WERI-Rb-1 (cell line): ENCODE data around the gene CRY1.

Source experiments
- DNase-seq: peaks from one replicate; pipeline ENCODE4 v3.0.0-alpha.2; 2020
- H3K27ac ChIP-seq: fragments of 250-450 bp; sonication (Bioruptor Pico); 2 replicates; pipeline ENCODE4 v1.5.1; 2020; ENCODE audit warnings: mild to moderate bottlenecking, moderate library complexity
- H3K27me3 ChIP-seq: fragments of 250-450 bp; sonication (Bioruptor Pico); 2 replicates; pipeline ENCODE4 v1.5.1; 2021; ENCODE audit warnings: mild to moderate bottlenecking, low read depth, moderate library complexity; ENCODE audit not compliant: insufficient read depth, severe bottlenecking
- H3K36me3 ChIP-seq: fragments of 250-450 bp; sonication (Bioruptor Pico); 2 replicates; pipeline ENCODE4 v1.5.1; 2020; ENCODE audit warnings: mild to moderate bottlenecking, moderate library complexity
- H3K4me3 ChIP-seq: 2 replicates; pipeline ENCODE4 v1.5.1; 2011; ENCODE audit warnings: low read depth, mild to moderate bottlenecking, control low read depth, low read length
- H3K9me3 ChIP-seq: fragments of 250-450 bp; sonication (Bioruptor Pico); 2 replicates; pipeline ENCODE4 v1.5.1; 2021; ENCODE audit warnings: mild to moderate bottlenecking, moderate library complexity; ENCODE audit not compliant: severe bottlenecking
- TF ChIP-seq, protein P1 (sequence below): IDR thresholded peaks from 2 replicates; pipeline ENCODE4 v1.5.1; 2011; ENCODE audit warnings: low read depth, mild to moderate bottlenecking, control low read depth, inconsistent platforms, low read length

The CRY1 gene

DNA sequence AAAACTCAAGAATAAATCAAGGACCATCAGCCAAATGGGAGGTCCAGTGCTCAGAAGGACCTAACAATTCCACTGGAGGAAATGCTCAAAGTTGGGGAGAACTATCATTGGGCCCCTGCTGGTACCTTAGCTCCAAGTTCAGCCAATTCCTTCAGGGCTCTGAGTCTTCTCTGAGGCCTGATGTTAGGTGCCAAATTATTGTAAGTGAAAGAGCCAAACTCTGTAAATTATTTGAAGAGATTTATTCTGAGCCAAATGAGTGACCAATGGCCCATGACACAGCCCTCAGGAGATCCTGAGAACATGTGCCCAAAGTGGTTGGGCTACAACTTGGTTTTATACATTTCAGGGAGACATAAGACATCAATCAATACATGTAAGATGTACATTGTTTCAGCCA, 145.9 kb downstream of the CRY1 start:
- H3K36me3 ChIP-seq: no peaks in the 10 kb centered on the region
- peaks cover 10% of the 10 kb centered on the region for H3K9me3 ChIP-seq
- no peaks in the 10 kb centered on the region for H3K27me3 ChIP-seq
- no peak overlapping the region for H3K27ac ChIP-seq
- DNase-seq: no peak
- no peak overlapping the region for H3K4me3 ChIP-seq
- TF ChIP-seq, protein P1, sequence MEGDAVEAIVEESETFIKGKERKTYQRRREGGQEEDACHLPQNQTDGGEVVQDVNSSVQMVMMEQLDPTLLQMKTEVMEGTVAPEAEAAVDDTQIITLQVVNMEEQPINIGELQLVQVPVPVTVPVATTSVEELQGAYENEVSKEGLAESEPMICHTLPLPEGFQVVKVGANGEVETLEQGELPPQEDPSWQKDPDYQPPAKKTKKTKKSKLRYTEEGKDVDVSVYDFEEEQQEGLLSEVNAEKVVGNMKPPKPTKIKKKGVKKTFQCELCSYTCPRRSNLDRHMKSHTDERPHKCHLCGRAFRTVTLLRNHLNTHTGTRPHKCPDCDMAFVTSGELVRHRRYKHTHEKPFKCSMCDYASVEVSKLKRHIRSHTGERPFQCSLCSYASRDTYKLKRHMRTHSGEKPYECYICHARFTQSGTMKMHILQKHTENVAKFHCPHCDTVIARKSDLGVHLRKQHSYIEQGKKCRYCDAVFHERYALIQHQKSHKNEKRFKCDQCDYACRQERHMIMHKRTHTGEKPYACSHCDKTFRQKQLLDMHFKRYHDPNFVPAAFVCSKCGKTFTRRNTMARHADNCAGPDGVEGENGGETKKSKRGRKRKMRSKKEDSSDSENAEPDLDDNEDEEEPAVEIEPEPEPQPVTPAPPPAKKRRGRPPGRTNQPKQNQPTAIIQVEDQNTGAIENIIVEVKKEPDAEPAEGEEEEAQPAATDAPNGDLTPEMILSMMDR: no peak

DNA sequence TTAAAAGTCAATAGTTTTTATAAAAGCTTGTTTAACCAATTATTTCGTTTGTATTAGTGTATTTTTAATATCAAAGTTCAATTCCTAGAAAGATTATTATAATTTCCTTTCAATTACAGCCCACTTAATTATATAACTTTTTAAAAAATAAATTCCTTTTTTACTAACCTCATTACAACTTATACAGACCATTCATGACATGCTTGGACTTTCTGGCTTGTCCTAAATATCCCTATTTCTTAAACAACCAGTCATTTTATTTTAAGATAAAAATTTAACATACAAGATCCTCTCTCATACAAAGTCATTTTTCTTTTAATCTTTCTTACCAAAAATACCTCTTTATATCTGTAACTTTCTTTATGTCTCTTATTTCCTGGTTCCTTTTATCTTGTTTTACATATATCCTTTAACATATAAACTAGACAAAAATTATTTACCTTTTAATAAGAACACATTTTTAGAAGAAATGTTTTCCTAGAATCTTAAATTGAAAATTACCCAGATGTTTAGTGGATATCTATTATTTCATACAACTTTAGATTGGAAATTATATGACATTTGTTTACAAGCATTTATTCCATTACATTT, 148.0 kb downstream of the CRY1 start:
- H3K4me3 ChIP-seq: no peak overlapping the region
- H3K27ac ChIP-seq: no peak overlapping the region
- no peaks in the 10 kb centered on the region for H3K27me3 ChIP-seq
- TF ChIP-seq, protein P1: no peak
- H3K9me3 ChIP-seq: peaks cover 10% of the 10 kb centered on the region
- no peak for DNase-seq
- no peaks in the 10 kb centered on the region for H3K36me3 ChIP-seq

DNA sequence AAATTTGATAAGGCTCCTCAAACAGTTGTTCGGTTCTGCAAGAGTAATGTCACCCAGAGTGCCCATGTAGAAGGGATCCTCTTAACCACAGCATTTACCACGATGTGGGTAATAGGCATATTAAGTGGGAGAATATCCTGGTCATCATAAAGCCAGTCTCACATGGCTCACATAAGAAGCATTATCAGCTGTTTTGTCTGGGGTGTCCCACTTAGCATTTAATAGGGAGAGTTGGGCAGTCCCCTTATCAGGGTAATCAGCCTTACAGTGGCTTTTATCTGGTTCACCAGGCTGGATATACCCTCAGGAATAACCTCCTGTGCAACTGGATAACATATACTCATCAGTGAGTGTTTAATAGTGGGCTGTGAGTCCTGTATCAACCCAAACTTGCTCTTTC, 150.6 kb downstream of the CRY1 start:
- Histone ChIP-seq H3K27ac (no peak overlapping the region), H3K27me3 (no peaks in the 10 kb centered on the region), H3K9me3 (peaks cover 10% of the 10 kb centered on the region), H3K36me3 (no peaks in the 10 kb centered on the region), H3K4me3 (no peak overlapping the region)
- TF ChIP-seq, protein P1: no peak
- DNase-seq: no peak

DNA sequence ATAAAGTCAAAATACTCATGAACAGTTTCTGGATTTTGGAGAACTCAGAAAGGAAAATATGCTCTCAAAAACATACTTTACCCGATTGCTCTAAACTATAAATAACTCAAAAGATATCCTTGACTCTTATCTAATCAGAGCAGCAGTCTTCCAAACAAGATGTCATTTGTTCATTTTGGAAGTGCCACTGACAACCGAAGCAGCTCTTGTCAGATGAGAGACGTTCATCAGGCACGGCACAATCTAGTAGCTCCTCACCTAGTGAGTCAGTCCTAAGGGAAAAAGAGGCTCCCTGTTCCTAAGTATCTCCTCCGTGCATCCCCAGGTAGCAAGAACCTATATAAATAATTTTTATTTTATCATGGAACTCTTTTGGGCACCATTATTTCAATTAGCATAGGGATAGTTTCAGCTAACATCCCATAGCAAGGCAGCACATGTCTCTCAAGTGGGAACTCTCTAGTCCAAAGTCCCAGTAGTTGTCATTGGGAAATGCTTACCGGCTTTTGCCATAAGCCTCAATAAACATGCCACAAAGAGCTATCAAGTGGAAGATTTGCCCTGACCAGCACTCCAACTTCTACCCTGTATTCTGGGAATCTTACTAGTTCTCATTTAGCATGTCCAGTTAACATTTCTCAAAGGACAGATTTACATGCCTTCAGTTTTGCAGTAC, 151.7 kb downstream of the CRY1 start:
- peaks cover 10% of the 10 kb centered on the region for H3K9me3 ChIP-seq
- H3K27ac ChIP-seq: no peak overlapping the region
- no peaks in the 10 kb centered on the region for H3K27me3 ChIP-seq
- no peak overlapping the region for H3K4me3 ChIP-seq
- DNase-seq: no peak
- TF ChIP-seq, protein P1: no peak
- no peaks in the 10 kb centered on the region for H3K36me3 ChIP-seq
